Mesenchymal stem cell (in vitro differentiated cells and primary cell): ENCODE measurements around the gene MAP7.

Source experiments
- DNase-seq: peaks from one replicate; pipeline ENCODE4 v3.0.0-alpha.2; 2013
- H2AFZ ChIP-seq: one replicate; pipeline ENCODE4 v1.6.1; 2013; ENCODE audit warnings: low read depth, mild to moderate bottlenecking, control low read depth, inconsistent platforms, low read length, moderate library complexity
- H2AK5ac ChIP-seq: 2 replicates; pipeline ENCODE4 v1.6.1; 2013; ENCODE audit warnings: low read length, moderate library complexity, mild to moderate bottlenecking, inconsistent platforms; ENCODE audit not compliant: severe bottlenecking
- H2BK120ac ChIP-seq: one replicate; pipeline ENCODE4 v1.6.1; 2013; ENCODE audit warnings: low read depth, mild to moderate bottlenecking, inconsistent platforms, low read length, moderate library complexity
- H2BK12ac ChIP-seq, 2 experiments: one replicate each; pipeline ENCODE4 v1.6.1; 2013; ENCODE audit warnings: inconsistent platforms in 2 of 2, low read length in 2 of 2, mild to moderate bottlenecking in 2 of 2, moderate library complexity in 2 of 2, control low read depth in 1 of 2
- H2BK15ac ChIP-seq: one replicate; pipeline ENCODE4 v1.6.1; 2013; ENCODE audit warnings: mild to moderate bottlenecking, low read depth, inconsistent platforms; ENCODE audit not compliant: poor library complexity, severe bottlenecking
- H2BK5ac ChIP-seq: 2 replicates; pipeline ENCODE4 v1.6.1; 2013; ENCODE audit warnings: low read depth, mild to moderate bottlenecking, low read length, control low read depth, inconsistent platforms; ENCODE audit not compliant: poor library complexity, severe bottlenecking
- H3K14ac ChIP-seq, 2 experiments: one replicate each; pipeline ENCODE4 v1.6.1; 2013; ENCODE audit warnings: inconsistent platforms in 2 of 2, low read length in 2 of 2, control low read depth in 1 of 2, mild to moderate bottlenecking in 1 of 2, moderate library complexity in 1 of 2
- H3K18ac ChIP-seq, 2 experiments: one replicate each; pipeline ENCODE4 v1.6.1; 2013; ENCODE audit warnings: inconsistent platforms in 2 of 2, low read length in 2 of 2, control low read depth in 1 of 2, low read depth in 1 of 2, mild to moderate bottlenecking in 1 of 2
- H3K23ac ChIP-seq, 2 experiments: one replicate each; pipeline ENCODE4 v1.6.1; 2013; ENCODE audit warnings: inconsistent platforms in 2 of 2, low read length in 2 of 2, mild to moderate bottlenecking in 2 of 2, moderate library complexity in 2 of 2, control low read depth in 1 of 2
- H3K27ac ChIP-seq: 2 replicates; pipeline ENCODE4 v1.5.1; 2013; ENCODE audit warnings: mild to moderate bottlenecking, moderate library complexity, low read length, control low read depth, inconsistent platforms; ENCODE audit not compliant: poor library complexity, severe bottlenecking
- H3K27me3 ChIP-seq, 2 experiments: 2 replicates each; pipeline versions ENCODE4 v1.6.1 to v1.7.0; 2013; ENCODE audit warnings: low read length in 2 of 2, mild to moderate bottlenecking in 2 of 2, moderate library complexity in 2 of 2, control low read depth in 1 of 2, inconsistent platforms in 1 of 2; ENCODE audit not compliant: control insufficient read depth in 1 of 2, insufficient read depth in 1 of 2
- H3K36me3 ChIP-seq, 2 experiments: 2 replicates each; pipeline versions ENCODE4 v1.6.1 to v1.7.0; 2013; ENCODE audit warnings: low read length in 2 of 2, control low read depth in 1 of 2, inconsistent platforms in 1 of 2, low read depth in 1 of 2, mild to moderate bottlenecking in 1 of 2; ENCODE audit not compliant: insufficient read depth in 2 of 2, control insufficient read depth in 1 of 2
- H3K4ac ChIP-seq, 2 experiments: one replicate each; pipeline ENCODE4 v1.6.1; 2013; ENCODE audit warnings: inconsistent platforms in 2 of 2, low read length in 2 of 2, mild to moderate bottlenecking in 2 of 2, moderate library complexity in 2 of 2, control low read depth in 1 of 2, low read depth in 1 of 2
- H3K4me1 ChIP-seq: 2 replicates; pipeline ENCODE4 v1.6.1; 2013; ENCODE audit warnings: low read depth, low read length, control low read depth; ENCODE audit not compliant: control insufficient read depth, insufficient read depth
- H3K4me2 ChIP-seq: 2 replicates; pipeline ENCODE4 v1.6.1; 2013; ENCODE audit warnings: low read length, mild to moderate bottlenecking, inconsistent platforms; ENCODE audit not compliant: poor library complexity, severe bottlenecking
- H3K4me3 ChIP-seq, 2 experiments: 2 replicates each; pipeline versions ENCODE4 v1.5.1 to v1.7.0; 2013; ENCODE audit warnings: low read length in 2 of 2, mild to moderate bottlenecking in 2 of 2, control low read depth in 1 of 2, low read depth in 1 of 2; ENCODE audit not compliant: insufficient read depth in 1 of 2
- H3K79me1 ChIP-seq: replicated peaks from 2 replicates; pipeline ENCODE4 v1.6.1; 2013; ENCODE audit warnings: mild to moderate bottlenecking, control low read depth, low read length, inconsistent platforms; ENCODE audit not compliant: poor library complexity, severe bottlenecking
- H3K9ac ChIP-seq: 2 replicates; pipeline ENCODE4 v1.7.0; 2013; ENCODE audit warnings: mild to moderate bottlenecking, low read length, moderate library complexity
- H3K9me3 ChIP-seq: 2 replicates; pipeline ENCODE4 v1.7.0; 2013; ENCODE audit warnings: mild to moderate bottlenecking, low read length; ENCODE audit not compliant: control insufficient read depth
- H4K8ac ChIP-seq: one replicate; pipeline ENCODE4 v1.6.1; 2013; ENCODE audit warnings: inconsistent platforms, mild to moderate bottlenecking, low read length, moderate library complexity
- H4K91ac ChIP-seq: one replicate; pipeline ENCODE4 v1.6.1; 2013; ENCODE audit warnings: mild to moderate bottlenecking, low read length, inconsistent platforms
- WGBS: methylation state at CpG from one replicate; pipeline ENCODE4 v1.1.7; 2013; ENCODE audit warnings: mixed read lengths; 5-methylcytosine and 5-hydroxymethylcytosine counted together

Gene MAP7

DNA sequence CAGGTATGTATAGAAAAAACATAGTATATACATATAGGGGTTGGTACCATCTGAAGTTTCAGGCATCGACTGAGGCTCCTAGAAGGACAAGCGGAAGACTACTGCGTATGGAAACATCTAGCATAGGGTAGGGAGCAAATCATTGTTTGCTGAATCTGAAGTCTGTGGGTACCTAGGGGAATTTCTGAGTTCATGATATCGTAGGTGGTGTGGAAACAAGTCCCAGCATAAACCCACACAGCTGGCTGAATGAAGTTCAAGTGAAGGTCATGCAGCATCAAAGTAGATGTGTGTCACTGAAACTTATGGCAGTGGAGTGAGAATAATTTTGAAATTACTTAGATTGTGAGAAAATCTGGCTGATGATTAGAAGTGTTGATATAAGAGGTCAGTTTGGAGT is 39.4 kb downstream of the MAP7 start:
- Histone ChIP-seq H3K14ac (no peak overlapping the region), H3K4me3 (no peak overlapping the region), H4K8ac (no peak overlapping the region), H3K4ac (no peak overlapping the region), H3K79me1 (no peaks in the 10 kb centered on the region), H4K91ac (no peak overlapping the region), H2AK5ac (no peak overlapping the region), H2BK5ac (no peak overlapping the region), H3K18ac (no peak overlapping the region), H3K27ac (no peak overlapping the region), H3K9ac (no peak overlapping the region), H3K9me3 (no peaks in the 10 kb centered on the region), H3K23ac (no peak overlapping the region), H3K4me1 (no peaks in the 10 kb centered on the region), H3K4me2 (no peak overlapping the region), H2BK12ac (no peak overlapping the region), H2BK120ac (no peak overlapping the region), H2BK15ac (no peak overlapping the region), H2AFZ (no peak overlapping the region), H3K36me3 (no peaks in the 10 kb centered on the region), H3K27me3 (no peaks in the 10 kb centered on the region)
- no peak for DNase-seq
- 87% methylated on average over 4 of the region's 4 CpGs for WGBS

DNA sequence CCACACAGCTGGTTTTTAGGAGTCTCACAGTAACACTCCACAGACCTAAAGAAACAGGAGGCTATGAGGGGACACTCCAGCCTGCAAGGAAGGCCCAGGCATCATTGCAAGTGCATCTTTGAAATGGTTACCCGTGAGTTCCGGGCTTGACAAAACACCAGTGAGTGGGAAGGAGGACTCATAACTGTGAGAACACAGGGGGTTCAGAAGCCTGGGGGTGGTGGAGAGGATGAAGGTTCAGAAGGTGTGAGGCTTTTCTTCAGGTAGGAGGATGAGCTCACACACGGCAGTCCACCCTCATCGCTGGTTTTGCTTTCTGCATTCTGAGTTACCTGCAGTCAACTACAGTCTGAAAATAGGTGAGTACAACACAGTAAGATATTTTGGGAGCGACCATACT is 39.9 kb downstream of the MAP7 start:
- Histone ChIP-seq H2BK15ac (no peak overlapping the region), H3K14ac (no peak overlapping the region), H3K4ac (no peak overlapping the region), H4K8ac (no peak overlapping the region), H4K91ac (no peak overlapping the region), H3K27ac (no peak overlapping the region), H3K4me1 (no peaks in the 10 kb centered on the region), H2AK5ac (no peak overlapping the region), H3K4me2 (no peak overlapping the region), H3K27me3 (no peaks in the 10 kb centered on the region), H2BK5ac (no peak overlapping the region), H3K4me3 (no peak overlapping the region), H3K36me3 (no peaks in the 10 kb centered on the region), H3K9me3 (no peaks in the 10 kb centered on the region), H3K9ac (no peak overlapping the region), H2BK120ac (no peak overlapping the region), H3K79me1 (no peaks in the 10 kb centered on the region), H2AFZ (no peak overlapping the region), H2BK12ac (no peak overlapping the region), H3K18ac (no peak overlapping the region), H3K23ac (no peak overlapping the region)
- no peak for DNase-seq
- WGBS, result 90% methylated on average over 2 of the region's 5 CpGs

DNA sequence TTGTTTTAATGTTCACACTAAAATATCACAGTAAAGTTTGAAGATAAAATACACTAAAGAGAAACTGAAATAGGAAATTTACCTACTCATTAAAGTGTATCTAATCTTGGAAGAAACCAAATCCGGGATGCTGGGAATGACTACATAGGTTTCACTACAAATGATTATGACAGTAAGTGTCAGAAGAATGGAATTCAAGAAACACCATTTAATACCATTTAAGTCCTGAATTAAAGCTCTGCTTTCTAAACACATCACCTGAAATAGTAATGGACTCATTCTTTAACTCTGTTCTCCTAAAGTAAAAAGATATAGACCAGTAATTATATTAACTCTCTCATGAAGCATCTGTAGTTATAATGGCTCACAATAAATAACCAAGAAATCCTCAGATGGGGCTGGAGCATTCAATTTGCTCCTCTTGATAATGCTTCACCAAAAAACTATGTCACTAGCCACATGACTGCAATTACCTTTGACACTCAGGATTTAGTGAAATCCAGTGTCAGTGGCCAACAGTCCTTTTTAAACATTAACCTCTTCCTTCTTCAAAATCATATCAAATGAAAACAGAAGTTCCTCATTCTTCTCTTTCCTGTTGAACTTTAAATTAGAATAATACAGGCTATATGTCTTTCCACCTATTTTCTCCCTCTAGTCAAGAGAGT is 41.4 kb downstream of the MAP7 start:
- Histone ChIP-seq H2BK5ac (no peak overlapping the region), H2BK12ac (no peak overlapping the region), H3K4me2 (no peak overlapping the region), H3K9ac (no peak overlapping the region), H2AK5ac (no peak overlapping the region), H3K9me3 (no peaks in the 10 kb centered on the region), H3K4me3 (no peak overlapping the region), H3K36me3 (no peaks in the 10 kb centered on the region), H3K79me1 (no peaks in the 10 kb centered on the region), H3K27ac (no peak overlapping the region), H3K27me3 (no peaks in the 10 kb centered on the region), H2BK15ac (no peak overlapping the region), H4K91ac (no peak overlapping the region), H3K4me1 (no peaks in the 10 kb centered on the region), H4K8ac (no peak overlapping the region), H3K18ac (no peak overlapping the region), H2AFZ (no peak overlapping the region), H3K4ac (no peak overlapping the region), H3K23ac (no peak overlapping the region), H2BK120ac (no peak overlapping the region), H3K14ac (no peak overlapping the region)
- DNase-seq, result no peak
- no CpG with 5 or more reads among the region's 1 CpG for whole genome bisulfite sequencing

DNA sequence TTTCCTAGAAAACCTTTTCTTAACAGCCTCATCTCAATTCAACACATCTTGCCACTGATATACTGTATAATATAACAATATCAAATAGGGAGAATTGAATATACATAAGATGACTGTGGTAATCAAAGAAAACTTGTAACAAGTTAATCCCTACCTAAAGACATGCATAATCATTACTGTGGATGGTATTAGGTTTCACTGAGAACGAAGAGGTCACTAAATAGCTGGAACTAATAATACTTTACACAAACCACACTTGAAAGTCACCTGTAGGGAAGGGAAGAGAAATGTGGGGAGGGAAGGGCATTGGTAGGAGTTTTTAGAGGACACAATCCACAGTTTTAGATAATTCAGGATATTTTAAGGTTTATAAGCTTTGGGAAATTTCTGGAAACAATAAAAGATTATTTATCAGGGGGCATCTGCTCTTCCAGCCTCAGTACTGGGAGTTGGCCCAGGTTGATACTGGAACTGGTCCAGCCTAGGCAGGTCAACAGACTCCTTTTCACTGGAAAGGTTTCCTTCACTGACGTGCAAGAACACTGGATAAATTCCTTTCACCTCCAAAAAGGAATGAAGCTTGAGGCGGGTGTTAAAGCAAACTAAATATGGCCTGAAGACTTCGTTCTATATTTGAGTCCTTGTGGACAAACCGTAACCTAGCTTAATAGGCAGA is 44.0 kb downstream of the MAP7 start:
- H2BK120ac ChIP-seq, result no peak overlapping the region
- no peak overlapping the region for H2BK12ac ChIP-seq
- H2AFZ ChIP-seq, result no peak overlapping the region
- no peak overlapping the region for H2AK5ac ChIP-seq
- H3K27me3 ChIP-seq, result no peaks in the 10 kb centered on the region
- no peak overlapping the region for H3K18ac ChIP-seq
- H3K4ac ChIP-seq, result no peak overlapping the region
- no peak overlapping the region for H2BK15ac ChIP-seq
- no peaks in the 10 kb centered on the region for H3K36me3 ChIP-seq
- no peak overlapping the region for H3K9ac ChIP-seq
- no peak overlapping the region for H3K4me3 ChIP-seq
- H3K27ac ChIP-seq, result no peak overlapping the region
- H2BK5ac ChIP-seq, result no peak overlapping the region
- H3K79me1 ChIP-seq, result no peaks in the 10 kb centered on the region
- no peak overlapping the region for H3K14ac ChIP-seq
- no peak for DNase-seq
- no peaks in the 10 kb centered on the region for H3K9me3 ChIP-seq
- no peak overlapping the region for H4K91ac ChIP-seq
- no peak overlapping the region for H4K8ac ChIP-seq
- no peak overlapping the region for H3K23ac ChIP-seq
- H3K4me2 ChIP-seq, result no peak overlapping the region
- 98% methylated on average over 4 of the region's 5 CpGs for WGBS
- no peaks in the 10 kb centered on the region for H3K4me1 ChIP-seq
